DMS153 treated with DMSO at 0.1 percent for 48 hours (cell line): ENCODE results near the gene PI16.

Experiments used
- DNase-seq: peaks from one replicate; lab custom pipeline; 2025; ENCODE audit not compliant: unreplicated experiment; lab: John Stamatoyannopoulos, UW

Gene PI16

DNA sequence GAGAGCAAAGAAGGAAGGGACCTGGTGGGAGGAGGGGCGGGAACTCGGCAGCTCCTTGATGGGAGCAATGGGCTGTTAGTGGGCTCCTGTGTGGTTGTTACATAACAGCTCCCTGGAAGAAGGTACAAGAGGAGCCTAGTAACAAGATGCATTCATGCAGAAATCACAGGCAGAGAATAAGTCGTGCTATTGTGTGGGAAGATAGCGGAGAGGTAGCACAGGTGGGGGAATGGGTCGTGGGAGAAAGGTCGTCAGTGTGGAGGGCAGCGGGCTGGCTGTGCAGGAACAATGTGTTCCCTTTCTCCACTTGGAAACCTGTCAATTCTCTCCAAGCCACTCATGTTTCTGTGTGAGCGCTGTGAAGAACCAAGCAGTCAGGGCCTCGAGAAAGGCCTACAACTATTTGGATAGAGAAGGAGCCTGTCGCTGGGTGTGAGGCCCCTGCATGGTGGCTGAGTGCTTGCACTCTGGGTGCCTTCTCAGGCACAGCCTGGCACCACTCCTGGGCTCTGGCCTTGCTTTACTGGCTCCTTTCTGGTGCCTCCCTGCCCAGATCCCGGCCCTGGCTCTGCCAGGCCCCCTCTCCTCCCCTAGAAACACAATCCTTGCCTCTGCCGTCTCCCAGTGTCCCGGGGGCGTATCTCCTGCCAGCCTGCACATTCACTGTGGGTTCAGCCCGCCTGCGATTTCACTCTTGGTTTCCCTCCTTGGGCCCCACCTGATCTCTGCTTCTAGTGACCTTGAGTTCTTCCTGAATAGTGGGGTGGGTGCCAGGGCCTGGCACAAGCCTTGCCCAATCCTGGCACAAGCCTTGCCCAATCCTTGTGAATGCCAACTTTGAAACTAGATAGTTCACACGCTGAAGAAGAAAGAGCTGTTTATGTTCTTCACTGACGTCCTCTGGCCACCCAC lies 43.5 kb downstream of the PI16 start:
- DNase-seq = no peak

DNA sequence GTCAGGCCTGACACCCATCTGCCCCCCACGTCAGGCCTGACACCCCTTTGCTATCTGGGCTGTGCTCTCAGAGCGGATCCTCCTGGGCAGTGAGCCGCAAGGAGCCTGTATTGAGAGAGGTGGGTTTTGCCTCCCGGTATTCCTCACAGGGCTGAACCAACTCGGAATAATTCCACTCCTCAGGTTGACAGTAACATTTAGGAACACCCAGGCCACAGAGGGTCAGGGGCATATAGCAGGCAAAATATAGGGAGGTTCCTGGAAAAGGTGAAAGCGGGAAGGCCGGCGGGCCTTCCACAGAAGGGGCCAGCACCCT lies 44.1 kb downstream of the PI16 start:
- DNase-seq = no peak

DNA sequence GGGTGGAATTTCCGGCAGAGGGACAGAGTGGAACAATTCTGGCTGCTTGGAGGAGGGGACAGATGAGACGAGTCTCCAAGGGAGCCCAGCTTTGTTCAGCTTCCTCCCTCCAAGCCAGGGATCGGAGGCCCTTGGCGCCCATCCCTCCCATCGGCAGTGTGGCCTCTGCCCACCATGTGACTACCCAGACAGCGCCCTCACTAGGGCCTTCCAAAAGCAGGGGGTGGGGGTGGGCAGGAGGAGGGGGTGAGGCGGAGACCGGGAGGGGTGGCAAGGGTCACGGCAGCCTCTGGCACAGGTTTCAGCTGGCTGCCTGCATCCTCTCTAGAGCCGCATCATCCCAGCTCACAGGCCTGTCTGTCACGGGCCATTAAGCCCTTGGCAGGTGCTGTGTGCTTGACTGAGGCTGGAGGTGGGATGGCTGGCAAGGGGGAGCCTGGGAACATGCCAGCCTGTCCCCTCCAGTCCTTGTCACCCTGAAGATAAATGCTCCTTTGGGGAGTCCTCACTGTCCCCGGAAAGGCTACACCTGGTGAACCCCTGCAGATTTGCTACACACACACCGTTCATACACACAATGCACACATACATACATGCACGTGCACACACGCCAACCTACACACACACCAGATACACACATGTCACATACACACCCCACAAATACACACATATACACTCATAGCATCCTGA lies 44.7 kb downstream of the PI16 start:
- no peak for DNase-seq

DNA sequence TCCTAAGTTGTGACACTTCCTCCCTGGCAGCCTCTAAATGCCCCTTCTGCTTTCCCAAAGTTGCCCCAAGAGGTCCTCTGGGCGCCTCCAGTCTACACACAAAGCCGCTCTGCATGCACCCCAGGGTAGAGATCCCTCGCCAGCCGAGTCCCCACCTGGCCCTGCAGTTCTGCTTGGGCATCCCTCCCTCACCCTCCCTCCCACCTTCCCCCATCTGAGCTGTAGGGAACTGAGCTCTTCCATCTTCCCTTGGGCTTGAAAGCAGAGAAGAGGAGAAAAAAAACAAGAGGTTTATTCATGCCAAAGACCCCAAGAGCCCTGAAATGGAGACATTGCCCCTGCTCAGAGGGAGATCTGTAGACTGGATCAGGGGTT lies 45.2 kb downstream of the PI16 start:
- DNase-seq = no peak

DNA sequence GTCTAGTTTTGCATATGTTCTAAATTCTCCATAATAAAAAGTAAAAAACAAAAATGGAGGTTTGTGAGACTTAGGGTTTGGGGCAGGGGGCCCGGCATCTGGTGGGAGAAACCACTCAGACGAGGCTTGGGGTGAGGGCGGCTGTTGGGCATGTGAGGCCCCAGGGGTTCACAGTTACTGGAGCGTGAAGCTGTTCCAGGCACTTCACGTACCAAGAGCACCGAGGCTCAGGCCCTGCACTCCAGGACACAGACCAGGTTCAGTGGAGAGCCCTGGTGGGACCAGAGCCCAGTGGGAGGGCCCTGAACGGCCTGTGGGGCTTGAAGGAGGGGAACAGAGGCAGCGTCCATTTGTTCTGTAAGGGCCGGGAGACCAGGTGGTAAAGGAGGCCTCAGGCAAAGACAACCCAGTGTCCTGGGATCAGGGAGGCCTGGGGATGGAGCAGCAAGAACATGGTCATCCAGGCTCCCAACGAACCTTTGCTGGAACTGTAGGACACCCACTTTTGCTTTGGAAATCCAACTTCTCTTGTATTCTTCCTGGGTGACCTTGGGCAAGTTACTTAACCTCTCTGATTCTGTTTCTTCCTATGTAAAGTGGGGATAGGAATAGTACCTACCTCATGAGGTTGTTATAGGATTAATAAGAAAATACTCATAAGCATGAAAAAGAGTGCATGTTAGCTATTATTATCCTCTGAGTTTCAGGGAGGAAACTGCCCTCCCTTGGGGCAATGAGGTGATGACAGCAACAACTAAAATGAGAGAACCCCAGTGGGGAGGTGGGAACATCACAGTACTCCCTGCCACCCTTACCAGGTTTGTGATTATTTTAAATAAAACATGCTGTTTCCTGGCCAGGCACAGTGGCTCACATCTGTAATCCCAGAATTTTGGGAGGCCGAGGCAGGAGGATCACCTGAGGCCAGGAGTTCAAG lies 49.8 kb downstream of the PI16 start:
- DNase-seq = no peak

DNA sequence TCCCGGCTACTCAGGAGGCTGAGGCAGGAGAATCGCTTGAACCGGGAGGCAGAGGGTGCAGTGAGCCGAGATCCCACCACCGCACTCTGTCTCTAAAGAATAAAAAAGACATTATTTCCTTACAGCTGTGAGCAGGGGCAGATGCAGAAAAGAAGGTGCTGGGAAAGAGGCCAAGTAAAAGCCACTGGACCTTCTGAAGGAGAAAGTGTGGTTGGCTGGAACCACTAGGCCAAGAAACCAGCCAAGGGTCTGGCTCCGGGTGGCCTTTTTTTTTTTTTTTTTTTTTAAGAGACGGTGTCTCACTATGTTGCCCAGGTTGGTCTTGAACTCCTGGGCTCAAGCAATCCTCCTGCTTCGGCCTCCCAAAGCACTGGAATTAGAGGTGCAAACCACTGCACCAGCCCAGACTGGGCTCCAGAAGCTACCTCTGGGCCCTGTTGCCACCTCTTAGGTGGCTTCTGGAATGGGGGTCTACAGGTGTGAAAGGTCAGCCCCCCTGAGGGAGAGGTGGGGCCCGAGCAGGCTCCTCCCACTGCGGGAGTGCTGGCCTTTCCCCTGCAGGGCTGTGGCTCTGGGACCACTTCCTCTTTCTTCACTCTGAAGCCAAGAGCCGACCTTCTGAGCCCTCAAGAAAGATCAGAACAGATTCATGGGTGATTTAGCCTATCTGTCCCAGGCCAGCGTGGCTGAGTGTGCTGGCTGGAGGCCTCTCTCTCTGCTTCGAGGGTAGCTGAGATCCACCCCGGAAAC lies 50.7 kb downstream of the PI16 start, which contains the start of gene FGD2:
FGD2 (plus strand) TSS at position 595 of the 750 bp plus-strand sequence. CDS start 163 bp downstream, outside the sequence.
- DNase-seq = no peak

DNA sequence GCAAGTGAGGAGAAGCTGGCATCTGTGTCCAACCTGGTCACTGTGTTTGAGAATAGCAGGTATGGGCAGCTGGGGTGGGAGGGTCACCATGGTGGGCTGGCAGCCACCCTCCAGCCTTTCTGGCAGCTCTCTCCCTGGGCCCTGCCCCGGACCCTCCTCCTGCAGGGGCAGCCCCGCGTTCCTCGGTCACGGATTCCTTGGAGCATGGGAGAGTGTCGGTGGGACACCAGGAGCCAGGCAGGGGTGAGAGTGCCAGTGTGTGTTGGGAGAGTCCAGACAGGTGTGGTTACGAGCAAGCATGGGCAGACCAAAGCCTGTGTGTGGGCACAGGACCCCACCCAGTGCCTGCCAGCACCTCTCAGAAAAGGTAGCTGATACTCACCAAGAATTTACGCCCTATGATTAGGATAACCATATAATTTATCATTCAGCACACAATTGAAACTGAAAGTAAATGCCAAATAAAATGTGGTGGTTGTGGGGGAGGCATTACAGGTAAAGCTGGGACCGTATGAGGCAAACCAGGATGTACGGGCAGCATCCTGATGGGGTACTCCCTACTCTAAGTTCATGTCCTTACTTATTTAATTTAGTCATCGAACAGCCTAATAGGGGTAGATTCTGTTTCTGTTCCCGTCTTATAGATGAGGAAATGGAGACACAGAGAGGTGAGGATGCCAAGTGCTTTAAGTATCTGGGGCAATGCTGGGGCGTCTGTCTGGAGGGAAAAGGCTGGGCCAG lies 51.5 kb downstream of the PI16 start:
- no peak for DNase-seq

DNA sequence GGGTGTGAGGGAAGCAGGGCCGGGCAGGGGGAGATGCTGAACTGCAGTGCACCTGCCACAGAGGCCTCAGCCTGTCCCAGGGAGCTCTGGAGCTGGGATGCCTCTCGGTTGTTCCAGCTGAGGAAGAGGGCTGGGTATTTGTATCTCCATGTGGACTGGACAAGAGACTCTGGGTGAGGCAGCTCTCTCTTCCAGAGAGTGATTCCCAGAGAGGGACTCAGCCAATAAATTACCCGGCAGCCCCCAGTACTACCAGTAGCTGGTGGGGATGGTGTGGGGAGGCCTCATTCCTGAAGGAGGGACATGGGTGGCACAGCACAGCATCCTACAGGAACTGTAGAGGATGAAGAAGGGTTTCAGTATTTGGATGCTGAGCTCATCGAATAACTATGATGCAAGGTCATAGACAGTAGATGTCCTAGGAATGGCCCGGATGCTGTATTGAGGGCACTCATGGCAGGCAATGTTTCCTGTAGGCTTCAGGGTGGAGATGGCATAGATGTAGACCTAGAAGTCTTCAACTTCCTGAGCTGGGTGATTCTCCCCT lies 52.3 kb downstream of the PI16 start:
- no peak for DNase-seq

DNA sequence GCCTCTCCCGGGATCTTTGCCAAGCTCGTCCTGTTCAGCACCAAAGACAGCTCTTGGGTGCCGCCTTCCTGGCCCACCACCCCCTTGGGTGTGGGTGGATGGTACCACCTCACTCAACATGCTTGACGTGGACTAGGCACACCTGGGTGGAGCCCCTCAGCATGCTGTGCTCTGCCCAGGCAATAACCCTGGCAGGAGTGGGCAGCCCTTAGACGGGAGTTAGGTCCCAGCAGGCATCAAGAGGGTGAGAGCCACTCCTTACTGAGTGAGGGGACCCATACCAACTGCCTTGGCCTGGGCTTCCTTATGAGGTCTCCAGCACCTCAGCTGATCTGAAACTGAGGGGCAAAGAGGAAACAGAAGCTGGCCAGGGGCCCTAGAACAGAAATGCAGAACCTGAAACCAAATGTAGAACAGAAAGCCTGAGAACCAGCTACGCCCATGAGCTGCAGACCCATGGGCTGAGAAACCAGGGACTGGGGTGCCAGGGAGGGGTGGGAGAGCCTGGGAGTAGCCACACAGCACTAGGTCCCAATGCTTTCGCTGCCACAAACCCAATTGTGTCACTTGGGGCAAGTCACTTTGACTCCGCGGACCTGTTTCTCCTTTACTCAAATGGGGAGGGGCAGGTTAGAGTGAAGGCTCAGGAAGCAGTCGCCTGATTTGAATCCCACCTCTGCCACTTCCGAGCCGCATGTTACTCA lies 53.0 kb downstream of the PI16 start:
- no peak for DNase-seq

DNA sequence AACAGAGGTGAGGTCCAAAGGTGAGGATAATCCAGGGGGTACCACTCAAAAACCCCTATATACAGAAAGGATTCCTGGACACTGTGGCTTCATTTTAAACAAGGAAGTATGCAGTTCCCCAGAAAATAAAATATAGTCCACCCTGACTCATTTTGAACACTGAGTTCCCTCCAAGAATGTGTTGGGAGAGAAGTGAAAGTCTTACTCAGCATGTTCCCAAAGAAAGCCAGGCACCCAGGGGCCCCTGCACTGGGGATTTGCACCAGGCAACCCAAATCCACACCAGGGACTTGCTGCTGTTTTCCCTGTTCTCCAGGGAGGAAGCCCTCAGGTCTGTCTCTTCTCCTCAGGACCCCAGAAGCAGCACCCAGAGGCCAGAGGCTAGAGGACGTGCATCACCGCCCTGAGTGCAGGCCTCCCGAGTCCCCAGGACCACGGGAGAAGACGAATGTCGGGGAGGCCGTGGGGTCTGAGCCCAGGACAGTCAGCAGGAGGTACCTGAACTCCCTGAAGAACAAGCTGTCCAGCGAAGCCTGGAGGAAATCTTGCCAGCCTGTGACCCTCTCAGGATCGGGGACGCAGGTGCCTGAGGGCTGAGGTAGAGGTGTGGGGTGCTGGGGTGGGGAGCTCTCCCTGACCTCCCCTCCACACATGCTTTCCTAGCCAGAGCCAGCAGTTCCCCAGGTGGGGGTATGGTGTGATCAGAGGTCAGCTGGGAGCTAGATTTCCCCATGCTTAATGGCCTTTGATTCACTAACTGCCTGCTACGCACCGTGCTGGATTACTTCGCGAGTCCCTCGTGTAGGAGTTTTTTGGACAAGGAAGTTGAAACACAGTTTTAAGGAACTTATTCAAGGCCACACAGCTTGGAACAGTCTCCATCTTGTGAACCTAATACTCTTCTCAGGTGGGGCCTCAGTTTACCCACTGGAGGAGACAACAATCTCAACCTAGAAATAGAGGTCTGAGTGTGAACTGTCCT lies 54.2 kb downstream of the PI16 start:
- no peak for DNase-seq

DNA sequence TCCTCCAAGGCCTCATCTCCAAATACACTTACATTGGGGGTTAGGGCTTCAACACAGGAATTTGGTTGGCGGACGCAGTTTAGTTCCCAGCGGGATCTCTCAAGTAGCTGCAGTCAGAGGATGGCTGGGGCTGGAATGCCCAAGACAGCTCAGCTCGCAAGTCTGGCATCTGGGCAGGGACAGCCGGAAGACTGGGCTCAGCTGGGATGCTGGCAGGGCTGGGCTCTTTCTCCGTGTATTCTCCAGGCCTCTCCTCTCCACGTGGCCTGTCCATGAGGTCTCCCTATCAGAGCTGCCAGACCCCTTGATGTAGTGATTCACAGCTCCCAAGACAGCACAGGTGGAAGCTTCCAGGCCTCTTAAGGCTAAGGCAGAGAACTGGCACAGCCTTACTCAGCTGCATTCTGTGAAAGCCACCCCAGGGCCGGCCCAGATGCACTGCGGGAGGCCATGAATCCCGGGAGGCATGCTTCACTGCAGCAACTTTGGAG lies 55.9 kb downstream of the PI16 start:
- no peak for DNase-seq

DNA sequence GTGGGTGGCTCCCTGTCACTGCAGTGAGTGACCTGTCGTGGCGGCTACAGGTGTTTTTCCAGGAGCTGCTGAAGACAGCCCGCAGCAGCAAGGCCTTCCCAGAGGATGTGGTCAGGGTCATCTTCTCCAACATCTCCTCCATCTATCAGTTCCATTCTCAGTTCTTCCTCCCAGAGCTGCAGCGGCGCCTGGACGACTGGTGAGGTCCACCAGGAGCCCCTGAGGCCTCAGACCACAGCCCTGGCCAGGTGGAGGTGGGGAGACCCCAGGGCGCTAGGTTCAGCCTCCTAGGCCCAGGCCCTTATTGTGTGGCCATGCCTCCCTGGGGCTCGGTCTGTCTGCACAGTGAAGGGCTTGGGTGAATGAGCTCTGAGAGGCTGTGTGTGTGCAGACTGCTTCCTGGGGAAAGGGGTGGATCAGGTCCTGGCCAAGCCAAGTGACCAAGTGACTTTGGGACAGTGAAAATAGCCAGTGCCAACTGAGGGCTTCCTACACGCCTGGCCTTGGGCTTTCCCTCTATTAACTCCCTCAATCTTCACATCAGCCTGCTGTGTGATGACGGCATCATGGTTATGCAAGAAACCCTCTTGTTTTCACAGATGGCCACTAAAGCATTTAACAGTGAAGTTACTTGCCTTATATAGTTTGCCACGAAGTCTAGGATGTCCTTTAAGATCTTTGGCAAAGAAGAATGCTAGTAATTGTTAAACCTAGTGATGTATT lies 57.3 kb downstream of the PI16 start:
- DNase-seq = no peak

DNA sequence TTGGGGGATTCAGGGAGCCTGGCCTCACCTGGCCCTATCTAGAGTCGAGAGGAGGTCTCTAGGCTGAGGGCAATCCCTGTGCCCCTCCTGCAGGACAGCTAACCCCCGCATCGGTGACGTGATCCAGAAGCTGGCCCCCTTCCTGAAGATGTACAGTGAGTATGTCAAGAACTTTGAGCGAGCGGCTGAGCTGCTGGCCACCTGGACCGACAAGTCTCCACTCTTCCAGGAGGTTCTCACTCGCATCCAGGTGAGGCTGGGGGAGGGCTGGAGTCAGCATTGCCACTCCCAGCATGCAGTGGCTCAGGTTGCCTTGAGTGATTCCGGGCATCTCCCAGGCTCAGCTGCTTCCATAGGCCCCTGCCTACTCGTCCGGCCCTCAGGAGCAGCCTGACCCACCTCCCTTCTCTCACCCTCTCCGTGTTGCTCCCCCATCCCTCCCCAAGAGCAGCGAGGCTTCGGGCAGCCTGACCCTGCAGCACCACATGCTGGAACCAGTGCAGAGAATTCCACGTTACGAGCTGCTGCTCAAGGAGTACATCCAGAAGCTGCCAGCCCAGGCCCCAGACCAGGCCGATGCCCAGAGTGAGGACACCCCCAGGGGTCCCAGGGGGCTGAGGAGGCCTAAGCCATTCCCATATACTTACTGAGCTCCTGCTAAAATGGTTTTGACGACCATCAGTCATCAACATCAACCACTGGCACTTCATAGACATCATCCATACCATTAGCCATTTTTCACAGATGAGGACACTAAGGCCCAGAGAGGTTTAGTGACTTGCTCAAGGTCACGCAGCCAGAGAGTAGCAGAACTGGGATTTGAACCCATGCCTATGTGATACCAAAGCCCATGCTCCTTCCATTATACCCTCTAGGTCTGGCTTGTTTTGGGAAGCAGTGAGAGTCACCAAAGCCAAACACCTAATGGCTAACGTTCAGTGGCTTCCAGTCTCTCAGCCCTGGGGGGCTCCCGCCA lies 59.3 kb downstream of the PI16 start:
- DNase-seq = no peak
